Ovary (tissue), 9 donors: Measurements from ENCODE around the gene GALNT17. TPM values are rescaled to one million over a fixed set of nuclear protein-coding genes. Genes with fewer than 3 reads are reported as not detected.

Source experiments
- DNase-seq, 5 donors: peaks; one replicate each; pipeline ENCODE4 v3.0.0-alpha.2; 2019 to 2020
- H3K27ac ChIP-seq, 2 donors: fragments of 200-600 bp; one replicate each; pipeline versions ENCODE4 v1.5.1 to v1.8.0; 2019 to 2022
- H3K27me3 ChIP-seq: fragments of 200-600 bp; one replicate; pipeline ENCODE4 v1.8.0; 2022
- H3K36me3 ChIP-seq: fragments of 200-600 bp; sonication (generic); one replicate; pipeline ENCODE4 v1.5.1; 2019
- H3K4me1 ChIP-seq: one replicate; pipeline ENCODE4 v1.8.1; 2013; ENCODE audit warnings: mild to moderate bottlenecking, moderate library complexity; ENCODE audit not compliant: insufficient read depth
- H3K4me3 ChIP-seq: fragments of 200-600 bp; sonication (generic); one replicate; pipeline ENCODE4 v1.5.1; 2017
- H3K9me3 ChIP-seq, 2 donors: fragments of 200-600 bp in 1 of 2; sonication (generic) in 1 of 2; one replicate each; pipeline versions ENCODE4 v1.5.1 to v1.8.1; 2013 to 2019; ENCODE audit warnings: mild to moderate bottlenecking in 1 of 2, moderate library complexity in 1 of 2
- CTCF ChIP-seq, 3 donors: fragments of 450-650 bp in 2 of 3; fragments of 200-600 bp in 1 of 3; IDR thresholded peaks; one replicate each; pipeline versions ENCODE4 v1.5.1 to v1.8.0; 2016 to 2022; ENCODE audit warnings: antibody characterized with exemption in 3 of 3, mild to moderate bottlenecking in 1 of 3
- EP300 ChIP-seq: sonication (generic); formaldehyde crosslinking; IDR thresholded peaks from one replicate; pipeline ENCODE4 v1.6.1; 2017; ENCODE audit warnings: antibody characterized with exemption
- POLR2A ChIP-seq: fragments of 450-650 bp; IDR thresholded peaks from one replicate; pipeline ENCODE4 v1.6.1; 2017; ENCODE audit warnings: antibody characterized with exemption, mild to moderate bottlenecking, moderate library complexity
- WGBS, 3 donors: extraction: QIAGEN DNeasy Blood & Tissue Kit in 1 of 3; methylation state at CpG; one replicate each; pipeline versions ENCODE4 v1.1.5 to v1.1.7; 2013 to 2017; 5-methylcytosine and 5-hydroxymethylcytosine counted together
- intact Hi-C, 4 donors: fragments of 100-400 bp; cut with DNase I; formaldehyde crosslinking; loops; one replicate each; pipeline versions ENCODE4 v1.11.0 to v1.15.1; 2022 to 2023
- polyA plus RNA-seq, 2 donors: library from polyadenylated mRNA; stranded (reverse); fragments of 200-250 nt in 1 of 2; fragments of 350-450 nt in 1 of 2; fragmentation: Illumina TruSeq in 1 of 2; extraction: RNeasy Lipid Tissue Mini Kit (QIAGEN cat#74804) in 1 of 2; gene quantifications; one replicate each; pipeline ENCODE4 v1.2.3, GENCODE V29; 2013 to 2014
- total RNA-seq, 7 donors: library from RNA; depleted of rRNA in 2 of 7; stranded (reverse); fragments of >200 nt in 2 of 7; fragmentation: NEBNext Ultra II Directional in 3 of 7; extraction: Animal tissue kit (Norgen Biotek cat#: 25700) in 3 of 7; gene quantifications; one replicate each; pipeline versions ENCODE4 v1.1.0 to v1.2.4, GENCODE V29; 2016 to 2023
- donor health status: DM: no; HTN: no; CAD: no; lungs with moderate emphysema.
- donor health status: DM: no; HTN: no; CAD: no.
- donor health status: Bipolar disorder and iron deficiency.
- donor health status: DM: yes; HTN: yes; CAD: no.
- donor health status: DM: no; HTN: no; CAD: no.
- donor health status: DM: yes; HTN: yes; CAD: no.

The GALNT17 gene
- total and polyA plus RNA-seq, 9 donors, result 13.4 to 90.1 (median 57.1) TPM

GRCh38 chr7:71604818-71605414, 473.0 kb downstream of the GALNT17 start:
- no peak for DNase-seq
- H3K4me1 ChIP-seq, result no peaks in the 10 kb centered on the region
- no peak overlapping the region for H3K4me3 ChIP-seq
- 89 to 94% (median 92%) methylated on average over 9 of the region's 9 CpGs for WGBS, 3 donors
- no peaks in the 10 kb centered on the region for H3K36me3 ChIP-seq
- TF ChIP-seq CTCF (IDR thresholded peaks at IDR 0.05), result no peak
- no peak for TF ChIP-seq POLR2A
- TF ChIP-seq EP300, result no peak
- H3K27me3 ChIP-seq, result no peaks in the 10 kb centered on the region
- no peaks in the 10 kb centered on the region for H3K9me3 ChIP-seq
- no peak overlapping the region for H3K27ac ChIP-seq
- intact Hi-C loops, result no loop called here

- no peak for TF ChIP-seq EP300
- no peak for TF ChIP-seq POLR2A
- TF ChIP-seq CTCF (IDR thresholded peaks at IDR 0.05), result no peak
- no peak overlapping the region for H3K4me3 ChIP-seq
- H3K36me3 ChIP-seq, result no peaks in the 10 kb centered on the region
- intact Hi-C loops, result no loop called here
- H3K9me3 ChIP-seq, result no peaks in the 10 kb centered on the region
- no peaks in the 10 kb centered on the region for H3K27me3 ChIP-seq
- H3K27ac ChIP-seq, result no peak overlapping the region
- no peak for DNase-seq
- H3K4me1 ChIP-seq, result peaks cover 8% of the 10 kb centered on the region
- WGBS, 3 donors, result 48 to 57% (median 48%) methylated on average over 2 of the region's 2 CpGs
Observed at GRCh38 chr7:71611986-71612385, 480.0 kb downstream of the GALNT17 start.

- H3K4me3 ChIP-seq, result no peak overlapping the region
- H3K4me1 ChIP-seq, result peaks cover 8% of the 10 kb centered on the region
- WGBS, 3 donors, result 1 to 5% (median 3%) methylated on average over 6 of the region's 6 CpGs
- H3K36me3 ChIP-seq, result no peaks in the 10 kb centered on the region
- H3K9me3 ChIP-seq, result no peaks in the 10 kb centered on the region
- H3K27ac ChIP-seq, result no peak overlapping the region
- intact Hi-C loops, result no loop called here
- peak; percentile 31 to 50 (median 40) for DNase-seq
- TF ChIP-seq CTCF (IDR thresholded peaks at IDR 0.05) (no peak), EP300 (no peak), POLR2A (no peak)
- no peaks in the 10 kb centered on the region for H3K27me3 ChIP-seq
Observed at GRCh38 chr7:71612911-71613310, 481.0 kb downstream of the GALNT17 start.

- Histone ChIP-seq H3K36me3 (no peaks in the 10 kb centered on the region), H3K27ac (no peak overlapping the region), H3K9me3 (no peaks in the 10 kb centered on the region), H3K4me3 (no peak overlapping the region), H3K27me3 (no peaks in the 10 kb centered on the region), H3K4me1 (peaks cover 8% of the 10 kb centered on the region)
- TF ChIP-seq CTCF (IDR thresholded peaks at IDR 0.05), result no peak
- TF ChIP-seq POLR2A, result no peak
- no peak for TF ChIP-seq EP300
- DNase-seq, result no peak
- intact Hi-C loops, result no loop called here
- 5 to 9% (median 7%) methylated on average over 3 of the region's 3 CpGs for WGBS, 3 donors
Observed at GRCh38 chr7:71613313-71613712, 481.4 kb downstream of the GALNT17 start.
